Osteoblast (primary cell): Measurements from ENCODE around the gene RPL6. TPM values are rescaled to one million over a fixed set of nuclear protein-coding genes. Genes with fewer than 3 reads are reported as not detected.

Experiments used
- DNase-seq: peaks from one replicate; pipeline ENCODE4 v3.0.0; 2011; ENCODE audit warnings: low spot score, mixed read lengths; ENCODE audit not compliant: insufficient read length; ENCODE audit errors: missing footprints
- H2AFZ ChIP-seq: 2 replicates; pipeline ENCODE4 v1.6.0; 2011; ENCODE audit warnings: mild to moderate bottlenecking, low read length
- H3K27ac ChIP-seq: 2 replicates; pipeline ENCODE4 v1.5.1; 2011; ENCODE audit warnings: mild to moderate bottlenecking, low read depth, low read length, moderate library complexity
- H3K27me3 ChIP-seq: 2 replicates; pipeline ENCODE4 v1.6.0; 2012; ENCODE audit warnings: mild to moderate bottlenecking, control low read depth, inconsistent platforms, low read length, moderate library complexity; ENCODE audit not compliant: insufficient read depth
- H3K36me3 ChIP-seq: 2 replicates; pipeline ENCODE4 v1.5.1; 2011; ENCODE audit warnings: mild to moderate bottlenecking, low read length, control low read depth, moderate library complexity; ENCODE audit not compliant: insufficient read depth
- H3K4me1 ChIP-seq: 2 replicates; pipeline ENCODE4 v1.5.1; 2011; ENCODE audit warnings: mild to moderate bottlenecking, low read length, control low read depth, moderate library complexity; ENCODE audit not compliant: insufficient read depth
- H3K4me2 ChIP-seq: 2 replicates; pipeline ENCODE4 v1.6.0; 2011; ENCODE audit warnings: mild to moderate bottlenecking, low read length; ENCODE audit not compliant: insufficient read depth
- H3K4me3 ChIP-seq: fragments of 200-600 bp; sonication (generic); 3 replicates; pipeline ENCODE4 v1.5.1; 2012; ENCODE audit warnings: mild to moderate bottlenecking, low read length, inconsistent platforms; ENCODE audit not compliant: insufficient read depth
- H3K79me2 ChIP-seq: 2 replicates; pipeline ENCODE4 v1.6.0; 2012; ENCODE audit warnings: mild to moderate bottlenecking, low read length, control low read depth, inconsistent platforms; ENCODE audit not compliant: insufficient read depth
- H3K9me3 ChIP-seq: 2 replicates; pipeline ENCODE4 v1.5.1; 2011; ENCODE audit warnings: low read depth, low read length, control low read depth
- H4K20me1 ChIP-seq: 2 replicates; pipeline ENCODE4 v1.6.0; 2012; ENCODE audit warnings: mild to moderate bottlenecking, low read length, control low read depth; ENCODE audit not compliant: insufficient read depth
- total RNA-seq: library from RNA; depleted of rRNA; stranded (reverse); fragments of >200 nt; gene quantifications from 2 replicates; pipeline ENCODE4 v1.2.3, GENCODE V29; 2012
- TF ChIP-seq, protein P1 (sequence below): IDR thresholded peaks from 2 replicates; pipeline ENCODE4 v1.5.1; 2011; ENCODE audit warnings: mild to moderate bottlenecking, low read depth, low read length, moderate library complexity; ENCODE audit errors: extremely low read depth

Gene RPL6
- total RNA-seq, 1 donor, result 918 TPM

DNA sequence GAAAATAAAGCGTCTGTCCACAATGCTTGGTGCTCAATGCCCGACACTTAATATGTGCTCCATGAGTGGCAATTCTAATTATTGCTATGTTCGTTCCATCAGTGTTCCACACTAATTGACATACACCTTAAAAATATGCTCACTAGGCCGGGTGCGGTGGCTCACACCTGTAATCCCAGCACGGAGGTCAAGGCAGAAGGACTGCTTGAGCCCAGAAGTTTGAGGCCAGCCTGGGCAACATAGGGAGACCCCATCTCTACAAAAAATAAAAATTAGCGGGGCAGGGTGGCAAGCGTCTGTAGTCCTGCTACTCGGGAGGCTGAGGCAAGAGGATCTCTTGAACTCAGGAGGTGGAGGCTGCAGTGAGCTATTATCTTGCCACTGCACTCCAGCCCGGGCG is 26.5 kb downstream of the RPL6 start:
- H3K27ac ChIP-seq, result peak overlapping the region; percentile 41

DNA sequence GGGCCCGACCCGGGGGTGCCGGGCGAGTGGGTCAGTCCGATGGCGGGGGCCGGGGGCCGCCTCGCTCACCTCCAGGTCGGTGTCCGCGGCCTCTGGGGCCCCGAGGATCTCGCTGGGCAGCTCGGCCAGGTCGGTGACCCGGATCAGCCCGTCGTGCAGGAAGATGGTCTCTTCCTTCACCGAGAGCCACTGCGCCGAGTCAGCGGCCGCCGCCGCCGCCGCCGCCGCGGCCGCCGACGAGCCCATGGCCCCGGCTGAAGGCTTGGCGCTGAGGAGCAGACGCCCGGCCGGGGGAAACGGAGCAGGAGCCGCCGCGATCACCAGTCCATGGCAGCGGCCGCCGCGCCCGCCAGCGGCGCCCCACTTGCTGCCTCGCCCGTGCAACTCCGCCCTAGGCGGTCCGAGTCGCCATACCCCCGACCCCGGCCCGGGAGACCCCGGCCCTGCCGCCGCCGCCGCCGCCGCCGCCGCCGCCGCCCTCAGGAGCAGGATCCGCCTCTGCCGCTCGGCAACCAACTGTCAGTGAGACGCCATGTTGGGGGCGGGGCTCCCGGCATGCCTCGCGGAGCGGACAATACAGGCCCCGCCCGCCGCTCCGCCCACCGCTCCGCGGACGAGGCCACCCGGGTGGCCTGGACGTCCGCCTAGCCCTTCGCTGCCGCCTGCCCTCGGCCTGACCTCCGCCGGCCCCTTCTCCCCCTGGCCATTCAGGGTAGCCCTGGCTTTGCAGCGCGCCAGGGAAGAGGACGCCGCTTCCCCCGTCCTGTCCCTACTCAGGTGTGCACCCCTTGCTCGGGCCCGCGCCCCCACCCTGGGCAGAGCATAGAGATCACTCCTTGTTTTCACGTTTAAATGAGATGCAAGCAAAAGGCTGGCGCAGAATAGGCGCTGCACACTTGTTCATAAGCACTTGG is 27.3 kb downstream of the RPL6 start, which contains the start of gene HECTD4:
Gene HECTD4, minus strand, starts transcription at position 549 of the 914 bp plus-strand sequence. Its CDS starts 303 bp downstream, at position 246.
- Histone ChIP-seq H3K4me1 (peaks cover 18% of the 10 kb centered on the region), H3K79me2 (peaks cover 44% of the 10 kb centered on the region), H3K9me3 (no peaks in the 10 kb centered on the region), H3K4me3 (peak within 1 kb of the TSS; percentile 90), H3K27ac (peak within 1 kb of the TSS; percentile 58), H3K36me3 (no peaks in the 10 kb centered on the region), H3K27me3 (no peaks in the 10 kb centered on the region), H3K4me2 (peak within 1 kb of the TSS; percentile 95), H2AFZ (peak within 1 kb of the TSS; percentile 98), H4K20me1 (peaks cover 14% of the 10 kb centered on the region)
- DNase-seq, result peak; percentile 100
- TF ChIP-seq, protein P1, sequence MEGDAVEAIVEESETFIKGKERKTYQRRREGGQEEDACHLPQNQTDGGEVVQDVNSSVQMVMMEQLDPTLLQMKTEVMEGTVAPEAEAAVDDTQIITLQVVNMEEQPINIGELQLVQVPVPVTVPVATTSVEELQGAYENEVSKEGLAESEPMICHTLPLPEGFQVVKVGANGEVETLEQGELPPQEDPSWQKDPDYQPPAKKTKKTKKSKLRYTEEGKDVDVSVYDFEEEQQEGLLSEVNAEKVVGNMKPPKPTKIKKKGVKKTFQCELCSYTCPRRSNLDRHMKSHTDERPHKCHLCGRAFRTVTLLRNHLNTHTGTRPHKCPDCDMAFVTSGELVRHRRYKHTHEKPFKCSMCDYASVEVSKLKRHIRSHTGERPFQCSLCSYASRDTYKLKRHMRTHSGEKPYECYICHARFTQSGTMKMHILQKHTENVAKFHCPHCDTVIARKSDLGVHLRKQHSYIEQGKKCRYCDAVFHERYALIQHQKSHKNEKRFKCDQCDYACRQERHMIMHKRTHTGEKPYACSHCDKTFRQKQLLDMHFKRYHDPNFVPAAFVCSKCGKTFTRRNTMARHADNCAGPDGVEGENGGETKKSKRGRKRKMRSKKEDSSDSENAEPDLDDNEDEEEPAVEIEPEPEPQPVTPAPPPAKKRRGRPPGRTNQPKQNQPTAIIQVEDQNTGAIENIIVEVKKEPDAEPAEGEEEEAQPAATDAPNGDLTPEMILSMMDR, result no peak

More for the DNA sequence above, 26.5 kb downstream of the RPL6 start:
- peaks cover 37% of the 10 kb centered on the region for H3K79me2 ChIP-seq
- peaks cover 20% of the 10 kb centered on the region for H3K4me1 ChIP-seq
- peak overlapping the region; percentile 90 for H3K4me3 ChIP-seq
- H2AFZ ChIP-seq, result peak overlapping the region; percentile 98
- no peaks in the 10 kb centered on the region for H3K36me3 ChIP-seq
- peak overlapping the region; percentile 85 for H3K4me2 ChIP-seq
- H4K20me1 ChIP-seq, result peaks cover 9% of the 10 kb centered on the region
- TF ChIP-seq, protein P1, result no peak
- H3K9me3 ChIP-seq, result no peaks in the 10 kb centered on the region
- DNase-seq, result no peak
- no peaks in the 10 kb centered on the region for H3K27me3 ChIP-seq

DNA sequence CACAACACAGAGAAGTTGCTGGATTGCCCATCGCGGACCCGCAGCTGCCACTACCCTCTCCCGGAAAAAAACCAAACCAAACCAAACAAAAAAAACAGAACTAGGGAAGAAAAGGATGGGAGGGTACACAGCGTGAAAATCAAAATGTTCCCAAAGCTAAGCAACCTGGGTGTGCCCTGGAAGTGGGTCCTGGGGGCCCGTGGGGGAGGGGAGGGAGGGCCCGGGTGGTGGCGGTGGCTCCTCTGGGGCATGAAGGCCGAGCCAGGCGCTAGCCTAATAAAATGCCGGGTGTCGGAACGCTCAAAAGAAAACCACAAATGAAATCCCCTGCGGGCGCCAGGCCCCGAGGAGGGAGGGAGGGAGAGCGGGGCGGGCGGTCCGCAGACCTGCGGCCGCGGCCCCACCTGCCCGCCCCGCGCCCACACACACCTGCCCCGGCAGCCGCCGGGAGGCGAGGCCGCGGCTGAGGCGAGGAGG is 28.0 kb downstream of the RPL6 start:
- peak overlapping the region; percentile 95 for H3K4me2 ChIP-seq
- H2AFZ ChIP-seq, result peak overlapping the region; percentile 81
- H3K79me2 ChIP-seq, result peaks cover 51% of the 10 kb centered on the region
- no peaks in the 10 kb centered on the region for H3K36me3 ChIP-seq
- peak; percentile 87 for DNase-seq
- H3K27ac ChIP-seq, result peak overlapping the region; percentile 58
- H3K27me3 ChIP-seq, result no peaks in the 10 kb centered on the region
- H4K20me1 ChIP-seq, result peaks cover 16% of the 10 kb centered on the region
- H3K4me1 ChIP-seq, result peaks cover 12% of the 10 kb centered on the region
- no peaks in the 10 kb centered on the region for H3K9me3 ChIP-seq
- H3K4me3 ChIP-seq, result peak overlapping the region; percentile 90
- TF ChIP-seq, protein P1, result no peak
